HepG2 (cell line): Measurements from ENCODE around the gene STAB2. TPM values are rescaled to one million over a fixed set of nuclear protein-coding genes. Genes with fewer than 3 reads are reported as not detected.

Experiments
- ATAC-seq: fragments of 200-7000 bp; cut with Tn5 transposase; 3 replicates; pipeline ENCODE4 v1.9.1; 2020; ENCODE audit warnings: mild to moderate bottlenecking, moderate library complexity
- BruUV-seq: library from RNA; stranded (reverse); fragments of 400-500 nt; replicated peaks from 2 replicates; lab custom pipeline; 2021; lab: Mats Ljungman, UMichigan
- CTCF ChIA-PET: fragments of 300-600 bp; formaldehyde crosslinking; extraction: SDS; loops from one replicate; lab custom pipeline; 2021; ENCODE audit warnings: low total read pairs, inconsistent platforms, low intra/inter-chr PET ratio; lab: Yijun Ruan, JAX
- POLR2A ChIA-PET: fragments of 350-600 bp; sonication (Branson Sonifier 250); formaldehyde crosslinking; loops from one replicate; lab custom pipeline; 2020; ENCODE audit warnings: antibody characterized with exemption, inconsistent platforms; lab: Yijun Ruan, JAX
- DNase-seq: peaks from one replicate; pipeline ENCODE4 v3.0.0-alpha.2; 2015; ENCODE audit warnings: low spot score
- FAIRE-seq: peaks from 3 replicates; lab custom pipeline; 2011; peaks lifted over from hg19 to GRCh38; lab: Jason Lieb, UNC
- H2AFZ ChIP-seq: one replicate; pipeline ENCODE4 v1.6.1; 2011; ENCODE audit warnings: low read length, inconsistent platforms
- H3K27ac ChIP-seq: fragments of 300-600 bp; 3 replicates; pipeline ENCODE4 v1.8.0; 2011; ENCODE audit warnings: mixed run types, mild to moderate bottlenecking, mixed read lengths, low read length, inconsistent platforms; ENCODE audit not compliant: insufficient read depth; ENCODE audit errors: extremely low read length
- H3K27me3 ChIP-seq, 2 experiments: fragments of 200-600 bp in 1 of 2; 2 replicates in 1 of 2; 3 replicates in 1 of 2; pipeline versions ENCODE4 v1.6.0 to v1.8.0; 2011; ENCODE audit warnings: low read length in 2 of 2, mild to moderate bottlenecking in 2 of 2, moderate library complexity in 2 of 2, inconsistent platforms in 1 of 2; ENCODE audit not compliant: insufficient read depth in 2 of 2, control insufficient read depth in 1 of 2
- H3K36me3 ChIP-seq, 2 experiments: fragments of 200-600 bp in 1 of 2; replicated peaks in 1 of 2; 2 replicates in 1 of 2; 3 replicates in 1 of 2; pipeline versions ENCODE4 v1.5.1 to v1.8.0; 2011; ENCODE audit warnings: low read length in 2 of 2, inconsistent platforms in 1 of 2; ENCODE audit not compliant: insufficient read depth in 2 of 2, control insufficient read depth in 1 of 2
- H3K4me1 ChIP-seq: 2 replicates; pipeline ENCODE4 v1.5.1; 2012; ENCODE audit warnings: low read length, inconsistent platforms; ENCODE audit not compliant: insufficient read depth
- H3K4me2 ChIP-seq: 2 replicates; pipeline ENCODE4 v1.6.0; 2011; ENCODE audit warnings: low read depth, low read length, inconsistent platforms
- H3K4me3 ChIP-seq, 3 experiments: fragments of 200-600 bp in 1 of 3; sonication (generic), shearing (Covaris generic) in 1 of 3; replicated peaks in 1 of 3; 2 replicates each; pipeline ENCODE4 v1.5.1; 2011 to 2016; ENCODE audit warnings: low read length in 3 of 3, inconsistent platforms in 2 of 3, low read depth in 2 of 3, mild to moderate bottlenecking in 2 of 3, control low read depth in 1 of 3, mixed read lengths in 1 of 3; ENCODE audit not compliant: insufficient read depth in 1 of 3
- H3K79me2 ChIP-seq: one replicate; pipeline ENCODE4 v1.6.1; 2011; ENCODE audit warnings: low read length, inconsistent platforms; ENCODE audit not compliant: insufficient read depth
- H3K9ac ChIP-seq: 2 replicates; pipeline ENCODE4 v1.6.0; 2011; ENCODE audit warnings: mild to moderate bottlenecking, low read depth, low read length, inconsistent platforms; ENCODE audit not compliant: insufficient read depth
- H3K9me3 ChIP-seq: 2 replicates; pipeline ENCODE4 v1.5.1; 2012; ENCODE audit warnings: mild to moderate bottlenecking, low read length
- H4K20me1 ChIP-seq: 2 replicates; pipeline ENCODE4 v1.6.0; 2011; ENCODE audit warnings: inconsistent platforms, mild to moderate bottlenecking, low read length, moderate library complexity; ENCODE audit not compliant: insufficient read depth
- MAFF ChIP-seq: IDR thresholded peaks from 2 replicates; pipeline ENCODE4 v1.6.1; 2011; ENCODE audit warnings: low read depth, low read length, improper control_type of control experiment
- MAFK ChIP-seq, 2 experiments: IDR thresholded peaks in 1 of 2; conservative IDR thresholded peaks in 1 of 2; 2 replicates each; pipeline ENCODE4 v1.6.1; 2011; ENCODE audit warnings: improper control_type of control experiment in 2 of 2, low read length in 2 of 2
- MATR3 ChIP-seq: sonication (generic); formaldehyde crosslinking; IDR thresholded peaks from 2 replicates; pipeline ENCODE4 v1.4.0; 2020; ENCODE audit warnings: missing genetic modification reagents
- WGBS: methylation state at CpG from one replicate; pipeline ENCODE4 v1.1.6; 2017; ENCODE audit warnings: low lambda C conversion rate; 5-methylcytosine and 5-hydroxymethylcytosine counted together
- in situ Hi-C: cut with HindIII; loops from 2 replicates; pipeline ENCODE4 v1.10.0; 2017; ENCODE audit warnings: low pct_unique_long_range_greater_than_20kb; ENCODE audit not compliant: extremely low pct_ligation_motif_present
- intact Hi-C: fragments of 100-400 bp; cut with micrococcal nuclease; formaldehyde crosslinking; loops from one replicate; pipeline ENCODE4 v1.10.0; 2022; ENCODE audit not compliant: unreplicated experiment
- polyA plus RNA-seq, 8 experiments: library from polyadenylated mRNA; depleted of rRNA in 3 of 8; stranded (reverse) in 7 of 8; unstranded in 1 of 8; fragments of >200 nt; fragmentation: Illumina TruSeq in 4 of 8; extraction: Trizol in 4 of 8; gene quantifications; 2 replicates each; pipeline versions ENCODE4 v1.2.1 to v1.2.3, GENCODE V29; 2011 to 2016; ENCODE audit warnings: low read depth in 4 of 8, missing spikeins in 1 of 8, mixed read lengths in 1 of 8; ENCODE audit not compliant: insufficient read depth in 1 of 8
- total RNA-seq, 5 experiments: library from RNA; depleted of rRNA; stranded (reverse); fragments of >200 nt; fragmentation: Illumina TruSeq; extraction: Trizol; gene quantifications; 2 replicates each; pipeline ENCODE4 v1.2.3, GENCODE V29; 2016; ENCODE audit warnings: low read depth in 1 of 5
- TF ChIP-seq, protein P1 (sequence below): sonication (generic); formaldehyde crosslinking; IDR thresholded peaks from one replicate; pipeline ENCODE4 v1.5.1; 2020; ENCODE audit warnings: mild to moderate bottlenecking, missing genetic modification reagents; ENCODE audit errors: not compliant biosample characterization

The STAB2 gene
- total and polyA plus RNA-seq, 2 of the 13 experiments (the other 11 are each of a cell fraction or from before 2014, with no cell fraction given) = not detected

DNA sequence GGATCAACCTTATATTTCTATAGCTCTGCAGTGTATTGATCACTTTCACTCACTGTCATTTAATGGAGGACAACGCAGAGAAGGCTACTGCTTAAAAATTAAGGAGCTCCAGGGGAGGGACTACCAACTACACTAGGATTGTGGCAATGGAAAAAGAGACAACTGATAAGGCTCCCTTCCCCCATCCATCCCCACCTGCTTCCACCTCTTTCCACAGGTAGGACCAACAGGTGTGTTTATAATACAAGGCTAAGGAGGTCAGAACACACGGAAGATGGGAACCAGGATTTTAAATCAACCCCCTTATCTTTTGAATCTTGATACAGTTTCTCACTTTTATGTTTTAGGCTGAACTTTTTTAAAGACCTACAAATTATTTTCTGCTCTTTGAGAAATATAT lies 90.8 kb downstream of the STAB2 start (continued):
- TF ChIP-seq, protein P1, sequence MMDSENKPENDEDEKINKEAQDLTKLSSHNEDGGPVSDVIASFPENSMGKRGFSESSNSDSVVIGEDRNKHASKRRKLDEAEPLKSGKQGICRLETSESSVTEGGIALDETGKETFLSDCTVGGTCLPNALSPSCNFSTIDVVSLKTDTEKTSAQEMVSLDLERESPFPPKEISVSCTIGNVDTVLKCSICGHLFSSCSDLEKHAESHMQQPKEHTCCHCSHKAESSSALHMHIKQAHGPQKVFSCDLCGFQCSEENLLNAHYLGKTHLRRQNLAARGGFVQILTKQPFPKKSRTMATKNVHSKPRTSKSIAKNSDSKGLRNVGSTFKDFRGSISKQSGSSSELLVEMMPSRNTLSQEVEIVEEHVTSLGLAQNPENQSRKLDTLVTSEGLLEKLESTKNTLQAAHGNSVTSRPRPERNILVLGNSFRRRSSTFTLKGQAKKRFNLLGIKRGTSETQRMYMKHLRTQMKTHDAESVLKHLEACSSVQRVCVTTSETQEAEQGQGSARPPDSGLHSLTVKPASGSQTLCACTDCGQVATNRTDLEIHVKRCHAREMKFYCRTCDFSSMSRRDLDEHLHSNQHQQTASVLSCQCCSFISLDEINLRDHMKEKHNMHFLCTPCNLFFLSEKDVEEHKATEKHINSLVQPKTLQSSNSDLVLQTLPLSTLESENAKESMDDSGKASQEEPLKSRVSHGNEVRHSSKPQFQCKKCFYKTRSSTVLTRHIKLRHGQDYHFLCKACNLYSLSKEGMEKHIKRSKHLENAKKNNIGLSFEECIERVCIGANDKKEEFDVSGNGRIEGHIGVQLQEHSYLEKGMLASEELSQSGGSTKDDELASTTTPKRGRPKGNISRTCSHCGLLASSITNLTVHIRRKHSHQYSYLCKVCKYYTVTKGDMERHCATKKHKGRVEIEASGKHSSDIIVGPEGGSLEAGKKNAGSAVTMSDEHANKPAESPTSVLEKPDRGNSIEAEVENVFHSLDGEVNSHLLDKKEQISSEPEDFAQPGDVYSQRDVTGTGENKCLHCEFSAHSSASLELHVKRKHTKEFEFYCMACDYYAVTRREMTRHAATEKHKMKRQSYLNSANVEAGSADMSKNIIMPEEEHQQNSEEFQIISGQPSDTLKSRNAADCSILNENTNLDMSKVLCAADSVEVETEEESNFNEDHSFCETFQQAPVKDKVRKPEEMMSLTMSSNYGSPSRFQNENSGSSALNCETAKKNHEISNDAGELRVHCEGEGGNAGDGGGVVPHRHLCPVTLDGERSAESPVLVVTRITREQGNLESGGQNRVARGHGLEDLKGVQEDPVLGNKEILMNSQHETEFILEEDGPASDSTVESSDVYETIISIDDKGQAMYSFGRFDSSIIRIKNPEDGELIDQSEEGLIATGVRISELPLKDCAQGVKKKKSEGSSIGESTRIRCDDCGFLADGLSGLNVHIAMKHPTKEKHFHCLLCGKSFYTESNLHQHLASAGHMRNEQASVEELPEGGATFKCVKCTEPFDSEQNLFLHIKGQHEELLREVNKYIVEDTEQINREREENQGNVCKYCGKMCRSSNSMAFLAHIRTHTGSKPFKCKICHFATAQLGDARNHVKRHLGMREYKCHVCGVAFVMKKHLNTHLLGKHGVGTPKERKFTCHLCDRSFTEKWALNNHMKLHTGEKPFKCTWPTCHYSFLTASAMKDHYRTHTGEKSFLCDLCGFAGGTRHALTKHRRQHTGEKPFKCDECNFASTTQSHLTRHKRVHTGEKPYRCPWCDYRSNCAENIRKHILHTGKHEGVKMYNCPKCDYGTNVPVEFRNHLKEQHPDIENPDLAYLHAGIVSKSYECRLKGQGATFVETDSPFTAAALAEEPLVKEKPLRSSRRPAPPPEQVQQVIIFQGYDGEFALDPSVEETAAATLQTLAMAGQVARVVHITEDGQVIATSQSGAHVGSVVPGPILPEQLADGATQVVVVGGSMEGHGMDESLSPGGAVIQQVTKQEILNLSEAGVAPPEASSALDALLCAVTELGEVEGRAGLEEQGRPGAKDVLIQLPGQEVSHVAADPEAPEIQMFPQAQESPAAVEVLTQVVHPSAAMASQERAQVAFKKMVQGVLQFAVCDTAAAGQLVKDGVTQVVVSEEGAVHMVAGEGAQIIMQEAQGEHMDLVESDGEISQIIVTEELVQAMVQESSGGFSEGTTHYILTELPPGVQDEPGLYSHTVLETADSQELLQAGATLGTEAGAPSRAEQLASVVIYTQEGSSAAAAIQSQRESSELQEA (CRISPR knock-in tag) = no peak

DNA sequence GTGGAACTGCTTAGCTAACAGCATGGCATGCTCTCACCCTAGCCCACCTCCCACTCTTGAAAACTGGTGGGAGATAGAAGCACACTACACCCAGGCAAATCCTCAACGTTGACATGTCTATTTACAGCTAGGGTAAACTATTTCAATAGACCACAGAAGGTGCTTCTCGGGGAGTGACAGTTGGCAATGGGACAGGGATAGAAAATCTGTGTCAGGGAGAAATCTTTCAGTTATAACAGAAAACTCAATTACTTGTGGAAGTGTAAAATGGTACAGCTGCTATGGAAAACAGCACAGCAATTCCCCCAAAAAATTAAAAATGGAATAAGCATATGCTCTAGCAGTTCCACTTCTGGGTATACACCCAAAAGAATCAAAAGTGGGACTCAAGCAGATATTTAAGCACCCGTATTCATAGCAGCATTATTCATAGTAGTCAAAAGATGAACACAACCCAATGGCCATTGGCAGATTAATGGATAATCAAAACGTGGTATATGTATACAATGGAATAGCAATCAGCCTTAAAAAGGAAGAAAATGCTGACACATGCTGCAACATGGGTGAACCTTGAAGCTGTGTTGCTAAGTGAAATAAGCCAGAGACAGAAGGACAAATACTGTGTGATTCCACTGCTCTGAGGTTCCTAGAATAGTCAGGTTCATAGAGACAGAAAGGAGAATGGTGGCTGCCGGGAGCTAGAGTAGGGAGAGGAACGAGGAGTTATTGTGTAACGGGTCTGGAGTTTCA lies 92.5 kb downstream of the STAB2 start:
- no peaks in the 10 kb centered on the region for H4K20me1 ChIP-seq
- H2AFZ ChIP-seq = no peak overlapping the region
- DNase-seq (no peak), FAIRE-seq (no peak), ATAC-seq (no peak)
- no TSS peak for BruUV-seq
- H3K27me3 ChIP-seq = 0 out of 5 replicates have a peak, but pooled peaks cover 2 to 3% of the 10 kb centered on the region in 2 experiments
- no peaks in the 10 kb centered on the region for H3K9me3 ChIP-seq
- WGBS = 7% methylated on average over 7 of the region's 7 CpGs
- no peaks in the 10 kb centered on the region for H3K36me3 ChIP-seq
- no peak overlapping the region for H3K9ac ChIP-seq
- H3K79me2 ChIP-seq = no peaks in the 10 kb centered on the region
- intact Hi-C loops = no loop called here
- H3K4me1 ChIP-seq = peaks cover 2% of the 10 kb centered on the region
- peak; percentile 34; the same call in 1 of the 2 replicates for TF ChIP-seq MAFF
- no peak for TF ChIP-seq MATR3
- TF ChIP-seq MAFK (conservative IDR thresholded peaks at IDR 0.05 in 1 of 2, IDR thresholded peaks at IDR 0.05 in 1 of 2; ENCODE audit: low read length in 2 of 2) = peak; percentile 53 to 56
- H3K4me3 ChIP-seq = no peak overlapping the region
- in situ Hi-C loops = no loop called here
- POLR2A ChIA-PET = no interaction called here
- H3K4me2 ChIP-seq = no peak overlapping the region
- CTCF ChIA-PET = no interaction called here
- H3K27ac ChIP-seq = no peak overlapping the region
